Stimulated activated naive B cell treated with anti-CD40 and anti-IgM and Interleukin-4, amounts not matched to agents 10 μg/mL and 1 μg/mL and 100 μg/mL, for 72 hours (primary cell): ENCODE data around the gene SBF1.
"Not testable (repeated sequence)": the region's sequence is repeated elsewhere in the genome, so short reads cannot be mapped to it uniquely, and the experiment has no call there.

Experiments used
- ATAC-seq, 2 donors: fragments of 150-1000 bp; cut with Tn5 transposase; replicated peaks; 2 replicates each; pipeline ENCODE4 v1.10.0; 2021; ENCODE audit warnings: moderate library complexity in 1 of 2
- DNase-seq: peaks from one replicate; pipeline ENCODE4 v3.0.0; 2021
- H3K27ac Mint-ChIP-seq: one replicate; pipeline ENCODE4 v1.8.0; 2022; ENCODE audit warnings: mild to moderate bottlenecking, mixed read lengths
- H3K27me3 Mint-ChIP-seq, 2 donors: one replicate each; pipeline ENCODE4 v1.8.0; 2022; ENCODE audit warnings: mixed read lengths in 2 of 2
- H3K36me3 Mint-ChIP-seq, 2 donors: one replicate each; pipeline ENCODE4 v1.8.0; 2022; ENCODE audit warnings: mixed read lengths in 2 of 2, mild to moderate bottlenecking in 1 of 2
- H3K4me1 Mint-ChIP-seq, 2 donors: one replicate each; pipeline ENCODE4 v1.8.0; 2022; ENCODE audit warnings: mixed read lengths in 2 of 2, mild to moderate bottlenecking in 1 of 2
- H3K4me3 Mint-ChIP-seq, 2 donors: one replicate each; pipeline ENCODE4 v1.8.0; 2022; ENCODE audit warnings: mild to moderate bottlenecking in 2 of 2, mixed read lengths in 2 of 2, moderate library complexity in 1 of 2
- H3K9me3 Mint-ChIP-seq, 2 donors: one replicate each; pipeline ENCODE4 v1.8.0; 2022; ENCODE audit warnings: mixed read lengths in 2 of 2, mild to moderate bottlenecking in 1 of 2

SBF1 gene

DNA sequence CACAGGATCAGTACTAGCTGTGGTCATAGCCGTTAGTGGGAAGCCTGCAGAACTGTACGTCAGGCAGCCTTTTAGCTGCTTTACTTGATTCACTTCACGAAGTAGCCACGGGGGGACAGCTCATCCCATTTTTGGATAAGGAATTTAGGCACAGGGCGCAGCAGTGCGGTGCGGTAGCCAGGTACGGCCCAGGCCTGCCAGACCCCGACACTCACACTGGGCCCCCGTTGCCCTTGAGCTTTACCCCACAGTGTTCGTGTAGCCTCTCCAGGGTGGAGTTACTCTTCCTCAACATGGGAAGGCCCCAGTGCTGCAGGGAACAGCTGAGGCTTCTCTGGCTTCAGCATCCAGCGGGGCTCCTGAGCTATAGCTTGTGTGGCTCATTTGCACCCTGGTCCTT lies 59.4 kb downstream of the SBF1 start:
- no peak overlapping the region for H3K27ac Mint-ChIP-seq
- no peaks in the 10 kb centered on the region for H3K9me3 Mint-ChIP-seq
- DNase-seq (no peak), ATAC-seq (no peak)
- H3K27me3 Mint-ChIP-seq = no peaks in the 10 kb centered on the region
- no peak overlapping the region for H3K4me3 Mint-ChIP-seq
- peaks cover 2 to 6% of the 10 kb centered on the region in 2 donors for H3K4me1 Mint-ChIP-seq
- H3K36me3 Mint-ChIP-seq = peaks cover 36 to 48% of the 10 kb centered on the region in 2 donors

DNA sequence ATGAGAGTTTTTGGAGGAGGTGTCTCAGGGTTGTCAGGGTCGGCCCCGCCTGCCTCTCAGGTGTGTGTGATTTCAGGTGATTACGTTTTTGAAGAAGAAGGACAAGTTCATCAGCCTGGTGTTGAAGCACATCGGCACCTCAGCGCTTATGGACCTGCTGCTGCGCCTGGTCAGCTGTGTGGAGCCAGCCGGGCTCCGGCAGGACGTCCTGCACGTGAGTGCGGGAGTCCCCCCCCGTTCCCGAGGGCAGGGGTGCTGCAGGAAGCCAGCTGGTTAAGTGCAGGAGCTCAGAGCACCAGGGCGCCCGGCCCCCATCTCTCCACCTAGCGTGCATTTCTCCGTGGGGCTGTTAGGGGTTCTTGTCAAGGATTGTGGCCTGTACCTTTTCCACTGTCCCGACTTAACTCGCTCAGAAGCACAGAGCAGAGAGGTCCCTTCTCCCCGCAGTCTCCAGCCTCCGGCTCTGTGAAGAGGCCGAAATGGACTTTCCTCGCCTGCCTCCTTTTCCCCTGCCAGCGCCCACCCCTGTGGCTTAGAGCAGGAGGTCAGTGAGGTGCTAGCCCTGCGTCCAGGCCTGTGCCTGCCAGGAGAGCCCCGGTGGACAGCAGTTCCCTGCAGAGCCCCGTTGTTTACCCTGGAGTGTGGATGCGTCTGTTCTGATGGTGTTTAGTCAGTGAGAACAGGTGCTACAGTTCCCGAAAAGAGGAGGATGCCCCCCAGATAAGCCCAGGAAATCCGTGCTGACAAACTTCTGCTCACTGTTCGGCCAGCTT lies 60.2 kb downstream of the SBF1 start:
- H3K36me3 Mint-ChIP-seq = peaks cover 29 to 40% of the 10 kb centered on the region in 2 donors
- H3K9me3 Mint-ChIP-seq = no peaks in the 10 kb centered on the region
- no peaks in the 10 kb centered on the region for H3K27me3 Mint-ChIP-seq
- no peak overlapping the region for H3K4me3 Mint-ChIP-seq
- no peak for DNase-seq
- peaks cover 2 to 6% of the 10 kb centered on the region in 2 donors for H3K4me1 Mint-ChIP-seq
- no peak overlapping the region for H3K27ac Mint-ChIP-seq
- ATAC-seq = no peak

DNA sequence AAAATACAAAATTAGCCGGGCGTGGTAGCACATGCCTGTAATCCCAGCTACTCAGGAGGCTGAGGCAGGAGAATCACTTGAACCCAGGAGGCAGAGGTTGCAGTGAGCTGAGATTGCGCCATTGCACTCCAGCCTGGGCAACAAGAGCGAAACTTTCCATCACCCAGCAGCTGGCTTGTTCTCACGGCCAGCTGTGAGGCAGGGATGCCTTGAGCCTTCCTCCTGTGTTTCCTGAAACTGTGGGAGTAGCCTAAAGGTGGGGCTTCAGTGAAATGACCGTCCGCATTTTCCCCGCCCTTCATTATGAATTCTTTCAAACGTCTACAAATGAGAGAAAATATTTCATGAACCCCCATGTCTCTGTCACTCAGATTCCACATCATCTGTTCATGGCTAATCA lies 65.9 kb downstream of the SBF1 start:
- H3K9me3 Mint-ChIP-seq, H3K27me3 Mint-ChIP-seq, DNase-seq, H3K27ac Mint-ChIP-seq, ATAC-seq, H3K4me3 Mint-ChIP-seq: not testable (repeated sequence)
- H3K4me1 Mint-ChIP-seq = peaks cover 4 to 16% of the 10 kb centered on the region in 2 donors
- H3K36me3 Mint-ChIP-seq = peaks cover 14 to 33% of the 10 kb centered on the region in 2 donors

DNA sequence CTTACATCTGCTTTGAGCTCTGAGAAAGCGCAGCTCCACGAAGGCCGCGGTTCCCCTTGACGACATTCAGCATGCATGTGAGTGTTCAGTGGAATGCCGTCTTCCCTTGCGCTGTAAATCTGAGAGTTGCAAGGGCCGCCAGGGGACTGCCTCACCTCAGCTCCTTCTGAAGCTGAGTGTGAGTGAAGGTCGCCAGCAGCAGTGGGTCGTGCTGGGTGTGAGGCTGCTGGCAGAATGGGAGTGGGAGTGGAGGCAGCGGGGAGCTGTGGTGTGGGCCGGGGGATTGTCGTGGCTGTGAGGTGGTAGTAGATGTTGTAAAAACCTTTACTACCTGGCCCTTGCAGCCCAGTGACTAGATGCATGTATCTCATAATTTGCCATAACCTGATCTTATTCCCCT lies 66.5 kb downstream of the SBF1 start:
- H3K4me1 Mint-ChIP-seq = peaks cover 8 to 18% of the 10 kb centered on the region in 2 donors
- H3K36me3 Mint-ChIP-seq = peaks cover 12 to 32% of the 10 kb centered on the region in 2 donors
- H3K9me3 Mint-ChIP-seq = no peaks in the 10 kb centered on the region
- ATAC-seq (no peak), DNase-seq (no peak)
- H3K27me3 Mint-ChIP-seq = no peaks in the 10 kb centered on the region
- H3K27ac Mint-ChIP-seq = no peak overlapping the region
- no peak overlapping the region for H3K4me3 Mint-ChIP-seq

DNA sequence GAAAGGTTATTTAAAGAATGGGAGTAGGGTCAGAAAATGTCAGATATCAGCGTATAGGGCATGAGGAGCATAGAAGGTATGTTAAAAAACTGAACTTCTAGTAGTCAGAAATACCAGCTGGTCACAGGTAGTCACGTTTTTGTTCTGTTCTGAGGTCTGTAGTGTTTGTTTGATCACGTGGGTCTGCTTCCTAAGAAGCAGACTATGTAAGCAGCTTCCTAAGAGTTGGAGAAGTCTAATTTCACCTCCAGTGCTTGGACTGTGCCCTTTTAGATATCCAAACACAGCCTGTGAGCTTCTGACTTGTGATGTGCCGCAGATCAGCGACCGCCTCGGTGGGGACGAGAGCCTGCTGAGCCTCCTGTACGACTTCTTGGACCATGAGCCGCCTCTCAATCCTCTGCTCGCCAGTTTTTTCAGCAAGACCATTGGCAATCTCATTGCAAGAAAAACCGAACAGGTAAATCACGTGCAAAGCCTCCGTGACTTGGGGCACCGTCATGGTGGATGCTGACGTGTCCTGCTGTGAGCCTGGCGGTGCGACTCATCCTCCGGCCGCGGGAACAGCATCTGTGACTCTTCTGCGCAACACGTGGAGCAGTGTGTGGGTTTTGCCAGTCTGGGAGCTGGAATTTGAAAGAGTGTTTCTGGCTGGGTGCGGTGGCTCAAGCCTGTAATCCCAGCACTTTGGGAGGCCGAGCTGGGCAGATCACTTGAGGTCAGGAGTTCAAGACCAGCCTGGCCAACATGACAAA lies 68.2 kb downstream of the SBF1 start:
- H3K9me3 Mint-ChIP-seq = no peaks in the 10 kb centered on the region
- no peak for ATAC-seq
- peak overlapping the region; percentile 79 for H3K27ac Mint-ChIP-seq
- H3K4me1 Mint-ChIP-seq = peaks cover 16 to 35% of the 10 kb centered on the region in 2 donors
- no peak for DNase-seq
- H3K4me3 Mint-ChIP-seq = no peak overlapping the region
- no peaks in the 10 kb centered on the region for H3K27me3 Mint-ChIP-seq
- peaks cover 18 to 43% of the 10 kb centered on the region in 2 donors for H3K36me3 Mint-ChIP-seq

DNA sequence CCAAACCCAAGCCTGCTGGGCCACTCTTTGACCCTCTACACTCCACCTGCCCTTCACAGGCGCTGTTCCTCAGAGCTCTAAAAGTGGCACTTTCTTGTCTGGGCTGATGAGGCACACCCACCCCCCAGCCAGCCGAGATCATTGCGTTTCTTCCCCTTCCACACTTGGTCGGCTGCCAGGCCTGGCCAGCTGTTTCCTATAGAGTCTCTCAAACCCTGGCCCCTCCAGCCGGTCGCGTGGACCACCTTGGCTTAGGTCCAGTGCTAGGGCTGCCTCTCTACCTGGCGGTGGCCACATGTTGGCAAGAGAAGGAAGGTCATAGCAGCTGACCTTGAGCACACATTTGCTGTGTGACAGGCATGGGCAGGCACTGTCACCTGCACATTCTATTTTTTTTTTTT lies 71.1 kb downstream of the SBF1 start:
- DNase-seq = no peak
- Mint-ChIP-seq H3K27ac (peak overlapping the region; percentile 89), H3K4me1 (peaks cover 31 to 56% of the 10 kb centered on the region in 2 donors), H3K9me3 (no peaks in the 10 kb centered on the region), H3K36me3 (peaks cover 22 to 57% of the 10 kb centered on the region in 2 donors), H3K4me3 (peak overlapping the region; percentile 22 to 51), H3K27me3 (no peaks in the 10 kb centered on the region)
- ATAC-seq = peak; percentile 44 to 49

DNA sequence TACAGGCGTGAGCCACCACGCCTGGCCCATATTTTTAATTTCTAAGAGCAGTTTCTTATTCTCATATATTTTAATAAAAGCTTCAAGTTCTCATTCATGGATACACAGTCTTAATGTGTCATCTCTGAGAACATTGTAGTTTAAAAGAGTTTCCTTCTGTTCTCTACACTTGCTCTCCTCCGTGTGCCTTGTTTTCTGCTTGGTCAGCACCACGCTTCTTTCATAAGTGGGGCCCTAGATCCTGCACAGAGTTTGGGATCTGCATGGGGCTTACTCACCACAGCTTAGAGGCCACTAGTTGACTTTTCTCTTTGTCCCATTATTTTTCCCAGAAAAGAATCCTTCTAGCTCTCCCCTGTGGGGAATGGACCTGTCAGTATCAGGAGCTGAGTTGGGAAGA lies 72.9 kb downstream of the SBF1 start:
- Mint-ChIP-seq H3K36me3 (peaks cover 24 to 53% of the 10 kb centered on the region in 2 donors), H3K4me1 (peaks cover 36 to 63% of the 10 kb centered on the region in 2 donors), H3K4me3 (no peak overlapping the region), H3K9me3 (no peaks in the 10 kb centered on the region), H3K27me3 (no peaks in the 10 kb centered on the region), H3K27ac (peak overlapping the region; percentile 25)
- ATAC-seq (no peak), DNase-seq (no peak)

DNA sequence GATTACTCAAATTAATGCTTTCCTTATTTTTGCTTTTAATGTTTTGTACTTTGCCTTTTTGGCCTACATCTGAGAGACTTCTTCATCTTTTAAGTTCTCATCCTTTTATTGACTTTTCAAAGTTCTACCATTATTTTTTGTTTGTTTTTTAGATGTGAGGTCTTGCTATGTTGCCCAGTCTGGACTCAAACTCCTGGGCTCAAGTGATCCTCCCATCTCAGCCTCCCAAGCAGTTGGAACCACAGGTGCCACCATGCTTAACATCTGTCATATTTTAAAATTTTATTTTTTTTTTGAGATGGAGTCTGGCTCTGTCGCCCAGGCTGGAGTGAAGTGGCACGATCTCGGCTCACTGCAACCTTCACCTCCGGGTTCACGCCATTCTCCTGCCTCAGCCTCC lies 73.9 kb downstream of the SBF1 start:
- DNase-seq (no peak), ATAC-seq (no peak)
- no peak overlapping the region for H3K4me3 Mint-ChIP-seq
- H3K9me3 Mint-ChIP-seq = no peaks in the 10 kb centered on the region
- no peak overlapping the region for H3K27ac Mint-ChIP-seq
- H3K4me1 Mint-ChIP-seq = peaks cover 41 to 68% of the 10 kb centered on the region in 2 donors
- peaks cover 24 to 50% of the 10 kb centered on the region in 2 donors for H3K36me3 Mint-ChIP-seq
- no peaks in the 10 kb centered on the region for H3K27me3 Mint-ChIP-seq

DNA sequence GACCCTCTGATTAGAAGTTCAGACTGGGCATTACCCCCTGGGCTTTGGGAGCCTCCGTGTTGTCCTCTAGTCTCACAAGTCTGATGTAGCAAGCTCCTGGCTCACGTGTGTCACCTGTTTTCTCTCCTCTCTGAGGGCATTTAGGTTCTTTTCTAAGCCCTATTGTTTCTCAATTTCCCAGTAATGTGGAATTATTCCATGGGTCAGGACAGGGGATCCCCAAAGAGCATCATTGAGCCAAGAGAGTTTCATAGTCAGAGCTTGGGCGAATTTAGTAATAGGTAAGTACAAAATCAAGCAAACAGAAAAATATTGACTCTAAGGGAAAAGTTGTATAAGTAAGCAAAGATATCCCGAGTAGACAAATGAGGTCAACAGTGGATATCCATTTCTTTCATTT lies 74.4 kb downstream of the SBF1 start:
- Mint-ChIP-seq H3K36me3 (peaks cover 24 to 48% of the 10 kb centered on the region in 2 donors), H3K4me3 (peak overlapping the region; percentile 2 to 34), H3K4me1 (peaks cover 41 to 68% of the 10 kb centered on the region in 2 donors), H3K27me3 (no peaks in the 10 kb centered on the region), H3K9me3 (no peaks in the 10 kb centered on the region), H3K27ac (peak overlapping the region; percentile 86)
- DNase-seq (no peak), ATAC-seq (no peak)

DNA sequence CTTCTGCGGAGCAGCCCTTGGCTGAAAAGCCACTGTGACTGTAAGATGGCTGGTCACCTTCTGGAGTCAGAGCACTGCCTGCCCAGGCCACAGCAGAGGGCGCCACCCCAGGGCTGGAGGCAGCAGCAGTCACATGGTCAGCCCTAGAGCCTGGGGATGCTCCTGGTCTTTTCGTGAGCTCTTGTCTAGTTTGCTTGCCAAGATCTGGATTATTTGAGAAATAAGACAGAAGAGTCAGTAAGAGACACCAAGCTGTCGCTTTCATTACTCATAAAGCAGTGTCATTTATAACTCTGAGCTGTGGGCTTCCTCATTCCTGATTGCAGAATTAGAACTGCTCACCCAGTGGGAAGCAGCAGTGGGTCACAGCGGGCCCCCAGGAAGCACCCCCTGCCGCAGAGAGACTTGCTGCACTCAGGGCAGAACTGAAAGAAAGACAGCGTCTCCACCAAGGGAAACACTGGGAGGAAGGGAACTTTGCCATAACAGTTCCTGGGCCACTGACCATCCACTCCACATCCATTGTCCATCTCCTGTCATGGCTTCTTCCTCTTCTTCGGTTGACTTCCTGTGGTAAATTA lies 75.0 kb downstream of the SBF1 start:
- no peaks in the 10 kb centered on the region for H3K27me3 Mint-ChIP-seq
- peak; percentile 76 to 77 for ATAC-seq
- peaks cover 38 to 64% of the 10 kb centered on the region in 2 donors for H3K4me1 Mint-ChIP-seq
- no peaks in the 10 kb centered on the region for H3K9me3 Mint-ChIP-seq
- H3K36me3 Mint-ChIP-seq = peaks cover 28 to 50% of the 10 kb centered on the region in 2 donors
- H3K27ac Mint-ChIP-seq = peak overlapping the region; percentile 86
- DNase-seq = peak; percentile 12
- H3K4me3 Mint-ChIP-seq = peak overlapping the region; percentile 27 to 34

DNA sequence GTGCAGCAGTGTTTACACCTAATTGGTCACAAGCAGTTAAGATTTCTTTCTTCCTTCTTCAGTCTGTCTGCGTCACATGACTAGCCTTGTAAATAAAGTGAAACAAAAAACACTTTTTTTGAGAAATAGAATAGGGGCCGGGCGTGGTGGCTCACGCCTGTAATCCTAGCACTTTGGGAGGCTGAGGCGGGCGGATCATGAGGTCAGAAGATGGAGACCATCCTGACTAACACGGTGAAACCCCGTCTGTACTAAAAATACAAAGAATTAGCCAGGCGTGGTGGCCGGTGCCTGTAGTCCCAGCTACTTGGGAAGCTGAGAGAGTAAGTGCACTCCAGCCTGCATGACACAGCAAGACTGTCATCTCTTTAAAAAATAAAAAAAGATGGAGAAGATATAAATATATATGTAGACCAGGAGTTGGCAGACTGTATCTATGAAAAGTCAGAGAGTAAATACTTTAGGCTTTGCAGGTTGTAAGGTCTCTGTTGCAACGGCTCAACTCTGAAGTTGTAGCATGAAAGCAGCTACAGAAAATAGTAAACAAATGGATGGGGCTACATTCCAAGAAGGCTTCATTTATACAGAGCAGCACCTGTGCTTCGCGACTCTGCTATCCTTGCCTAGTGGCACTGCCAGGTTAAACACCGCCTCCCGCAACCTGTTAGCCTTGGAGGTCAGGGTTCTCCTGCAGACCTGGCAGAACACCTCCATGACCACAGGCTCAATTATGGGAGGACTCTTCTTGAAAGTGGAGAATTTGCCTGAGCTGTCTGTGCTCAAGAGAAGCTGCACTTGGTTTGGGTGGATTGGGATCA lies 75.8 kb downstream of the SBF1 start:
- Mint-ChIP-seq H3K27ac (peak overlapping the region; percentile 75), H3K27me3 (no peaks in the 10 kb centered on the region), H3K4me1 (peaks cover 38 to 56% of the 10 kb centered on the region in 2 donors), H3K36me3 (peaks cover 31 to 52% of the 10 kb centered on the region in 2 donors), H3K4me3 (peak overlapping the region; percentile 27 to 58), H3K9me3 (no peaks in the 10 kb centered on the region)
- ATAC-seq (peak in 1 of 2 donors; percentile 13), DNase-seq (no peak)

DNA sequence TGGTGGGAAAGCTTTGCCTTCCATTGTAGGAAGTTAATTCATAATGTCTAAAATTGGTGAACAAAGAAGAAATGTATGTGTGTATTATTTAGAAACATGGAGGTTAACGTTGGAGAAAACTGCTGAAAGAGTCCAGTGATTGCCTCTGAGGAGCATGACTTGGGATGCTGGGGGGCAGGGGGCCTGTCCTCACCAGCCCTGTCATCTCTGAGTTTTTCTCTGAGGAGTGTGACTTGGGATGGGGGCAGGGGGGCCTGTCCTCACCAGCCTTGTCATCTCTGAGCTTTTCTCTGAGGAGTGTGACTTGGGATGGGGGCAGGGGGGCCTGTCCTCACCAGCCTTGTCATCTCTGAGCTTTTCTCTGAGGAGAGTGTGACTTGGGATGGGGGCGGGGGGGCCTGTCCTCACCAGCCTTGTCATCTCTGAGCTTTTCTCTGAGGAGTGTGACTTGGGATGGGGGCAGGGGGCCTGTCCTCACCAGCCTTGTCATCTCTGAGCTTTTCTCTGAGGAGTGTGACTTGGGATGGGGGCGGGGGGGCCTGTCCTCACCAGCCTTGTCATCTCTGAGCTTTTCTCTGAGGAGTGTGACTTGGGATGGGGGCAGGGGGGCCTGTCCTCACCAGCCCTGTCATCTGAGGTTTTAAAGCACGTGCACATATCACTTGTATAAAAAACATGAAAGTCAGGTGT lies 77.3 kb downstream of the SBF1 start:
- H3K9me3 Mint-ChIP-seq, H3K4me3 Mint-ChIP-seq, H3K27ac Mint-ChIP-seq, DNase-seq, ATAC-seq, H3K27me3 Mint-ChIP-seq: not testable (repeated sequence)
- Mint-ChIP-seq H3K4me1 (peaks cover 30 to 41% of the 10 kb centered on the region in 2 donors), H3K36me3 (peaks cover 34 to 56% of the 10 kb centered on the region in 2 donors)

DNA sequence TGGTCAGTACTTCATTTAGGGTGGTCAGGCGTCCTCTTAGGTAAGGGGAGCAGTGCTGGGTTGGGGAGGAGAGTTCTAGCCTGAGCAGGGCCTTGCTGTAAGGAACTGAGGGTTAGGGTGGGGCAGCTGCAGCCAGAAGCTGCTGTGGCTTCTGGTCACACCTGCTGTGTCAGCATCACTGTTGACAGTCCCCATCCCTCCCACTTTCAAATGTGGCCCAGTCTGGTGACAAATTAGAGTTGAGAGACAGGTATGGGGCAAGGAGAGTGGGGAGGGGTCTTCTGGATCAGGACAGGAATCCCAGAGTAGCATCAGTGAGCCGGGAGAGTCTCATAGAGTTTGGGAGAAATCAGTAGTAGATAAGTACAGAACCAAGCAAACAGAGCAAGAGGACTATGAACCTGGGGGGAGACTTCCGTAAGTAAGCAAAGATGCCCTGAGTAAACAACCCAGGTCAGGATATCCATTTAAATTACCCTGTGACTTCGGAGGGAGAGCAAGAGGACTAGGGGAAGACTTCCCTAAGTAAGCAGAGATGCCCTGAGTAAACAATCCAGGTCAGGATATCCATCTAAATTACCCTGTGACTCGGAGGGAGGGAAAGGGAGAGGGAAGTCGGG lies 78.0 kb downstream of the SBF1 start:
- Mint-ChIP-seq H3K9me3 (no peaks in the 10 kb centered on the region), H3K27me3 (no peaks in the 10 kb centered on the region), H3K36me3 (peaks cover 30 to 54% of the 10 kb centered on the region in 2 donors), H3K27ac (peak overlapping the region; percentile 68), H3K4me1 (peaks cover 29 to 35% of the 10 kb centered on the region in 2 donors), H3K4me3 (no peak overlapping the region)
- no peak for ATAC-seq
- DNase-seq = no peak
